Measurements from ENCODE around the gene SMG1.
"Not testable (repeated sequence)": the region's sequence is repeated elsewhere in the genome, so short reads cannot be mapped to it uniquely, and the experiment has no call there.

GRCh38 chr16:18781232-18781631, 145.0 kb downstream of the SMG1 start:
- not testable (repeated sequence) for TF ChIP-seq CTCF (IDR thresholded peaks at IDR 0.05; ENCODE audit: insufficient read depth, low read length, poor library complexity, severe bottlenecking); EZH2phosphoT487 (conservative IDR thresholded peaks at IDR 0.05; ENCODE audit: low read length)

Data from SU-DHL-6 (cell line).